ENCODE data around the gene RBM38. TPM values are rescaled to one million over a fixed set of nuclear protein-coding genes. Genes with fewer than 3 reads are reported as not detected.

The RBM38 gene
- total RNA-seq, 2 donors from 2014 or later, result 41.3 to 43.1 TPM

GRCh38 chr20:57439993-57440392 is 48.8 kb downstream of the RBM38 start:
- DNase-seq, result no peak
- Histone ChIP-seq H3K9me3 (no peaks in the 10 kb centered on the region), H3K36me3 (no peaks in the 10 kb centered on the region), H3K27ac (peak overlapping the region; percentile 55), H3K4me1 (peaks cover 9% of the 10 kb centered on the region), H3K4me3 (no peak overlapping the region), H3K9ac (ENCODE audit: low read depth in 2 of 2, low read length in 2 of 2) (no peak overlapping the region), H3K27me3 (no peaks in the 10 kb centered on the region)
- TF ChIP-seq, protein P1, sequence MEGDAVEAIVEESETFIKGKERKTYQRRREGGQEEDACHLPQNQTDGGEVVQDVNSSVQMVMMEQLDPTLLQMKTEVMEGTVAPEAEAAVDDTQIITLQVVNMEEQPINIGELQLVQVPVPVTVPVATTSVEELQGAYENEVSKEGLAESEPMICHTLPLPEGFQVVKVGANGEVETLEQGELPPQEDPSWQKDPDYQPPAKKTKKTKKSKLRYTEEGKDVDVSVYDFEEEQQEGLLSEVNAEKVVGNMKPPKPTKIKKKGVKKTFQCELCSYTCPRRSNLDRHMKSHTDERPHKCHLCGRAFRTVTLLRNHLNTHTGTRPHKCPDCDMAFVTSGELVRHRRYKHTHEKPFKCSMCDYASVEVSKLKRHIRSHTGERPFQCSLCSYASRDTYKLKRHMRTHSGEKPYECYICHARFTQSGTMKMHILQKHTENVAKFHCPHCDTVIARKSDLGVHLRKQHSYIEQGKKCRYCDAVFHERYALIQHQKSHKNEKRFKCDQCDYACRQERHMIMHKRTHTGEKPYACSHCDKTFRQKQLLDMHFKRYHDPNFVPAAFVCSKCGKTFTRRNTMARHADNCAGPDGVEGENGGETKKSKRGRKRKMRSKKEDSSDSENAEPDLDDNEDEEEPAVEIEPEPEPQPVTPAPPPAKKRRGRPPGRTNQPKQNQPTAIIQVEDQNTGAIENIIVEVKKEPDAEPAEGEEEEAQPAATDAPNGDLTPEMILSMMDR (IDR thresholded peaks at IDR 0.05), result no peak
- intact Hi-C loops (cut with DNase I), result no loop called here

DNA sequence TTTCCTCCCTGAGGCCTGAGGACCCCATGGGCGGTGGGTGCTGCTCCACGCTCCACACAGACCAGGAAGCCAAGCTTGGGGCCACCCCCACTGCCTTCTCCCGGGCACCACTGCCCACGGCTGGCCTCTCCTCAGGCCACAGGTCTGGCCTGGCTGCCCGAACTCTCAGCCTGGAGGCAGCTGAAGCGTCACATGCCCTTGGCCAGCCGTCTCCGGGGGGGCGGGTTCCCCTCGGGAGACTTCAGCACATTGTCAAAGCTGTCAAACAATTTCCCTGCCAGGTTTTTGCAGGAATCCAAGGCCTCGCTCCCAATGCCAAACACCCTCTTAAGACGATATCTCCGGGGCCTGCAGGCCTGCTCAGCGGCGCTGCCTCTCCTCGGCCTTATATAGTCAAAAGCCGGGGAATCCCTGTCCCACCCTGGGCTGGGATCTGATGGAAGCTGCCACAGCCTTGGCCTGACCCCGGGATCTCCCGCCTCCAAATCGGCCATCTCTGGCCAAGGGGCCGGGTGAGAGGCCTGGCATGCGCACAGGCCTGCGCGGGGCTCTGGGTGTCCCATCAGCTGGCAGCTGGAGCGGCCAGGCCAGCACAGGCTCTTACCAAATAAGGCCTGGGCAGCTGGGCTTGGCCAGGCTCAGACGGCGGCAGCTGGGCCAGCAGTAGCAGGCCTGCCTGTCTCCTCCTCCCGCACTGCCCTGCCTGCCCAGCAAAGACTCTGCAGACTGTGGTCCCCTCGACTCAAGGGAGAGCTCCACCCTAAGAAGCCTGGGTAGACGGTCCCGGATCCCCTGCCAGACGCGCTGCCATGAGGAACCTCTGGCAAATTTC is 49.7 kb downstream of the RBM38 start:
- Histone ChIP-seq H3K9me3 (no peaks in the 10 kb centered on the region), H3K9ac (ENCODE audit: low read depth in 2 of 2, low read length in 2 of 2) (no peak overlapping the region), H3K4me1 (peaks cover under 1% of the 10 kb centered on the region), H3K4me3 (no peak overlapping the region), H3K36me3 (no peaks in the 10 kb centered on the region), H3K27ac (peak overlapping the region; percentile 55), H3K27me3 (no peaks in the 10 kb centered on the region)
- intact Hi-C loops (cut with DNase I), result no loop called here
- TF ChIP-seq, protein P1 (IDR thresholded peaks at IDR 0.05), result no peak
- DNase-seq, result peak; percentile 47

GRCh38 chr20:57441510-57442154 is 50.4 kb downstream of the RBM38 start:
- H3K27ac ChIP-seq, result peak overlapping the region; percentile 55
- intact Hi-C loops (cut with DNase I), result no loop called here
- no peaks in the 10 kb centered on the region for H3K27me3 ChIP-seq
- no peaks in the 10 kb centered on the region for H3K36me3 ChIP-seq
- no peak overlapping the region for H3K9ac ChIP-seq (ENCODE audit: low read depth in 2 of 2, low read length in 2 of 2)
- no peak for DNase-seq
- no peaks in the 10 kb centered on the region for H3K4me1 ChIP-seq
- no peak overlapping the region for H3K4me3 ChIP-seq
- no peaks in the 10 kb centered on the region for H3K9me3 ChIP-seq
- TF ChIP-seq, protein P1 (IDR thresholded peaks at IDR 0.05), result no peak

GRCh38 chr20:57442158-57442887 is 51.1 kb downstream of the RBM38 start:
- Histone ChIP-seq H3K27me3 (no peaks in the 10 kb centered on the region), H3K36me3 (no peaks in the 10 kb centered on the region), H3K9me3 (no peaks in the 10 kb centered on the region), H3K4me3 (no peak overlapping the region), H3K27ac (no peak overlapping the region), H3K4me1 (no peaks in the 10 kb centered on the region), H3K9ac (ENCODE audit: low read depth in 2 of 2, low read length in 2 of 2) (no peak overlapping the region)
- DNase-seq, result no peak
- TF ChIP-seq, protein P1 (IDR thresholded peaks at IDR 0.05), result no peak
- intact Hi-C loops (cut with DNase I), result no loop called here

DNA sequence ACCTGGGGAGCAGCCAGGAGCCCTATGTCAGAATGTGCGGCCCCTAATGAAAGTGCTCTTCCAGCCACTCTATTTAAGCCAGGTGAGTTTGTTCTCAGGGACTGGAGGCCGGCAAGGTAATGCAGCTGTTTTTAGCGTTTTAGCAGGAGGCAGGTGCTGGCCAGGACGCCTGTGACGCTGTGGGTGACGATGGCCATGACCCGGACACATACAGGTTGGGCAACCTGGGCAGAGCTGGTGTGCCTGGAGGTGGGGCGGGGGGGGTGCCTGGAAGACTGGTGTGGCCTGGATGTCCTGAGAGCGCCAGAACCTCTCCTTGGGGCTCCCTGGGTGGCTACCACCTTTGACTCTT is 51.7 kb downstream of the RBM38 start:
- intact Hi-C loops (cut with DNase I), result no loop called here
- no peak overlapping the region for H3K4me3 ChIP-seq
- no peaks in the 10 kb centered on the region for H3K27me3 ChIP-seq
- no peak overlapping the region for H3K9ac ChIP-seq (ENCODE audit: low read depth in 2 of 2, low read length in 2 of 2)
- no peaks in the 10 kb centered on the region for H3K4me1 ChIP-seq
- TF ChIP-seq, protein P1 (IDR thresholded peaks at IDR 0.05), result no peak
- no peaks in the 10 kb centered on the region for H3K9me3 ChIP-seq
- DNase-seq, result no peak
- no peaks in the 10 kb centered on the region for H3K36me3 ChIP-seq
- no peak overlapping the region for H3K27ac ChIP-seq
